ENCODE measurements around the gene PAQR8. TPM values are rescaled to one million over a fixed set of nuclear protein-coding genes. Genes with fewer than 3 reads are reported as not detected.

PAQR8 gene
- total RNA-seq, 4 donors from 2014 or later, result 8.6 to 21.1 (median 14.2) TPM

- 86 to 98% methylated on average over 2 to 4 of the region's 4 CpGs for WGBS, 2 donors (ENCODE audit: low coverage in 1 of 2)
- H3K4me1 ChIP-seq, result peaks cover 0 to 18% (median 0%) of the 10 kb centered on the region in 3 donors
Measured at GRCh38 chr6:52374247-52374646, 12.3 kb downstream of the PAQR8 start.

GRCh38 chr6:52375780-52376556 is 14.0 kb downstream of the PAQR8 start:
- no peak overlapping the region for H3K27ac ChIP-seq
- peaks cover 0 to 18% (median 0%) of the 10 kb centered on the region in 3 donors for H3K4me1 ChIP-seq
- 25 to 75% methylated on average over 1 to 2 of the region's 2 CpGs for WGBS, 2 donors (ENCODE audit: low coverage in 1 of 2)
- ATAC-seq, result no peak
- TF ChIP-seq CTCF (IDR thresholded peaks at IDR 0.05) (no peak), POLR2A (IDR thresholded peaks at IDR 0.05) (no peak), EP300 (IDR thresholded peaks at IDR 0.05) (no peak), POLR2AphosphoS5 (IDR thresholded peaks at IDR 0.05) (no peak)
- H3K36me3 ChIP-seq, result peaks cover 0 to 7% of the 10 kb centered on the region in 2 donors
- H3K9me3 ChIP-seq, result no peaks in the 10 kb centered on the region
- H3K4me3 ChIP-seq, result no peak overlapping the region
- no peaks in the 10 kb centered on the region for H3K27me3 ChIP-seq

More at GRCh38 chr6:52374247-52374646, 12.3 kb downstream of the PAQR8 start:
- Histone ChIP-seq H3K36me3 (peaks cover 0 to 7% of the 10 kb centered on the region in 2 donors), H3K27me3 (no peaks in the 10 kb centered on the region), H3K27ac (no peak overlapping the region), H3K4me3 (no peak overlapping the region), H3K9me3 (no peaks in the 10 kb centered on the region)
- TF ChIP-seq POLR2A (IDR thresholded peaks at IDR 0.05) (no peak), EP300 (IDR thresholded peaks at IDR 0.05) (no peak), CTCF (IDR thresholded peaks at IDR 0.05) (no peak), POLR2AphosphoS5 (IDR thresholded peaks at IDR 0.05) (no peak)
- no peak for ATAC-seq

GRCh38 chr6:52376763-52377162 is 14.8 kb downstream of the PAQR8 start:
- Histone ChIP-seq H3K4me1 (peaks cover 0 to 18% (median 0%) of the 10 kb centered on the region in 3 donors), H3K4me3 (no peak overlapping the region), H3K27ac (no peak overlapping the region), H3K27me3 (no peaks in the 10 kb centered on the region), H3K9me3 (no peaks in the 10 kb centered on the region), H3K36me3 (peaks cover 0 to 7% of the 10 kb centered on the region in 2 donors)
- WGBS, 2 donors (ENCODE audit: low coverage in 1 of 2), result 74 to 92% methylated on average over 3 of the region's 3 CpGs
- TF ChIP-seq POLR2AphosphoS5 (IDR thresholded peaks at IDR 0.05), result no peak
- no peak for TF ChIP-seq POLR2A (IDR thresholded peaks at IDR 0.05)
- TF ChIP-seq EP300 (IDR thresholded peaks at IDR 0.05), result no peak
- no peak for TF ChIP-seq CTCF (IDR thresholded peaks at IDR 0.05)
- ATAC-seq, result no peak

- no peak overlapping the region for H3K4me3 ChIP-seq
- no peak overlapping the region for H3K27ac ChIP-seq
- H3K36me3 ChIP-seq, result peaks cover 0 to 7% of the 10 kb centered on the region in 2 donors
- TF ChIP-seq POLR2A (IDR thresholded peaks at IDR 0.05), result no peak
- TF ChIP-seq CTCF (IDR thresholded peaks at IDR 0.05), result no peak
- no peak for TF ChIP-seq EP300 (IDR thresholded peaks at IDR 0.05)
- no peak for ATAC-seq
- WGBS, 2 donors (ENCODE audit: low coverage in 1 of 2), result 52 to 68% methylated on average over 3 of the region's 3 CpGs
- no peaks in the 10 kb centered on the region for H3K27me3 ChIP-seq
- no peaks in the 10 kb centered on the region for H3K9me3 ChIP-seq
- peaks cover 0 to 18% (median 0%) of the 10 kb centered on the region in 3 donors for H3K4me1 ChIP-seq
Measured at GRCh38 chr6:52377538-52378221, 15.7 kb downstream of the PAQR8 start.
